ENCODE results near the gene PAPPA.

PAPPA gene

DNA sequence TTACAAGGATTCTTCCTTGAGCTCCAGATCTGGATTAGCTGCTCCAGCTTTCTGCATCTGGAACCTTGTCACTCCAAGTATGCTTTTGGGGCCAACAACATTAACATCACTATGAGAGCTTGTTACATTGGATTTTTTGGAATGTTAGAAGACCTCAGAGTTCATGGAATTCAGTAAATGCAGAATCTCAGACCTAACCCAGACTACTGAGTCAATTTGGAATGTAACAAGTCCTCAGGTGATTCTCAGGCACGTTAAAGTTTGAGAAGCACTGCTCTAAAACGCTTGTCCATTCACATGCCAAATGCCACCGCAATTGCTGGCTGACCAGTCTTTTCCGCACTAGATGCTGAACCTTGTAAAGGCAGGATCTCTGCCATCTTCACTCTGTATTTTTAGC, 282.1 kb downstream of the PAPPA start:
- no peak for DNase-seq

DNA sequence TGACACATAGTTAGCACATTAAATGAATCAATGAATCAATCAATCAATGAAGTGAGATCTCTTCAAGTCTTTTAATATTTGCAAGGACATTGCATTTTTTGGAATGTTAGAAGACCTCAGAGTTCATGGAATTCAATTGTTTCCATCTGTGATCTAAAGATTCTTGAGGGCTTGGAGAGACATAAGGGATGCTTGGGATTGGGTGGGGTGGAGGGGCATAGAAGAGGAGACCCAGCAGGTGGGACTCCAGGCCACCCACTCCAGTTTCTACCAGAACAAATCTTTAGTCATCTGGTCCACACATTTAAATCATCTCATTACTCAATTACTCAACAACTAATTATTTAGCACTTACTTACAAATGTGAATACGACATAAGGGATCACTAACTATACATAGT, 282.5 kb downstream of the PAPPA start:
- no peak for DNase-seq

DNA sequence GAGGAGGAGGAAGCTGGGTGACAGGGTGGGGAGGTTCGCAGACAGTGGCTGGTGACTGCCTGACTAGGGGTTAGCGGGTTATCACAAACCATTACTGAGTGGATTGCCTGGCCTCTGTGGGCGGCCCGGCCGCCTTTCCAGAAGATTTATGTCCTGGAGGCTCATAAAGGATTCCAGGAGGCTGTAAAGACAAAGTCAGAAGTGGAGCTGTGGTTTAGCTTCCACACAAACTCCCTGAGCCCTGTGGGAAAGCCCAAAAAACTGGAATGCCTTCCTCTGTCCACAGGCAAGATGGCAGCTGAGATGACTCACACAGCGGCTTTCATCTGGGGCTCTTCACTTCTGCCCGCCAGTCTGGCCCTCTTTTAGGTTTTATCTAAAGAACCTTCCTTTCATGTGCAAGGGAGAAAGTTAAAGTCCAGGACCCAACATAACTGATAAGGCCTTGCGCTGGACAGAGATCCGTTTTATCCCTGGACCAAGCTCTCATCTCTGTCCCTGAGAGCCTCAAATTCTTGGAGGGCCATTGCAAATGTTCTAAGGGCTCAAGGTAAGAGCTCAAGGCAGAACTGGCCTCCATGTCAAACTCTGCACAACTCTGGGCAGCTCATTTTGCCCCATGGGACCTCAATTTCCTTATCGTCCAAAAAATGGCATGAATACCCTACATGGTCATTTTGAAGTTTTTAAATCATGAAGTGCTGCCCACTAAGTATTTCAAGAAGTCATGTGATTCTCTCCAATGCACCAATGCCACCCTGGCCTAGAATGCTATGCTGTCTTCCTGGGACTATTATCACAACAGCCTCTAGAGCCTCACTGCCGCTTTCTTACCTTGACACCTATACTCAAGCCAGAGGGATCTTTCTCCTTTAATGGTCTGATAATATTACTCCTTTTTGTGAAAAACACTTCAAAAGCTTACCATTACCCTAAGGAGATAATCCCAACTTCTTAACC, 284.1 kb downstream of the PAPPA start:
- DNase-seq: no peak

GRCh38 chr9:116442528-116442927, 288.9 kb downstream of the PAPPA start:
- DNase-seq: no peak

GRCh38 chr9:116447934-116448333, 294.3 kb downstream of the PAPPA start:
- DNase-seq: no peak

GRCh38 chr9:116448431-116448830, 294.8 kb downstream of the PAPPA start:
- no peak for DNase-seq

- DNase-seq: no peak
Measured at GRCh38 chr9:116449949-116450348, 296.4 kb downstream of the PAPPA start.

- no peak for DNase-seq
Measured at GRCh38 chr9:116450378-116451139, 297.0 kb downstream of the PAPPA start.

GRCh38 chr9:116451500-116452115, 298.0 kb downstream of the PAPPA start:
- DNase-seq: no peak

Measured in cortex of kidney (tissue), 1 donor.